SH-SY5Y (cell line): ENCODE measurements around the gene KCNC3.

Experiments
- GATA2 ChIP-seq: IDR thresholded peaks from 2 replicates; pipeline ENCODE4 v1.6.1; 2011; ENCODE audit warnings: mild to moderate bottlenecking, low read depth, low read length
- GATA3 ChIP-seq: IDR thresholded peaks from 2 replicates; pipeline ENCODE4 v1.6.1; 2011; ENCODE audit warnings: low read depth, mild to moderate bottlenecking, low read length, moderate library complexity

The KCNC3 gene

DNA sequence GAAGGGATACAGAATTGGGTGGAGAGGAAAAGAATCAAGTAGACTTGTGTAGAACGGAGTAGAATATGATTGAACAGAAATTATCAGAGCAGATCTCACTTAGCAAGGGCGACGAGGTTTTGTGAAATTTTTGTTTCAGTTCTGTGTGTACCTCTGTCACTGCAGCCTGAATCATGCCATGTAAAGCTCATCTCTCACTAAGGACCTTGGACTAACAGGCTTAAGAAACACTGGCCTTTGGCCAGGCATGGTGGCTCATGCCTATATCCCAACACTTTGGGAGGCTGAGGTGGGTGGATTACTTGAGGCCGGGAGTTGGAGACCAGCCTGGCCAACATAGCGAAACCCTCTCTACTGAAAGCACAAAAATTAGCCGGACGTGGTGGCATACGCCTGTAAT is 63.1 kb downstream of the KCNC3 start:
- no peak for TF ChIP-seq GATA2
- no peak for TF ChIP-seq GATA3

DNA sequence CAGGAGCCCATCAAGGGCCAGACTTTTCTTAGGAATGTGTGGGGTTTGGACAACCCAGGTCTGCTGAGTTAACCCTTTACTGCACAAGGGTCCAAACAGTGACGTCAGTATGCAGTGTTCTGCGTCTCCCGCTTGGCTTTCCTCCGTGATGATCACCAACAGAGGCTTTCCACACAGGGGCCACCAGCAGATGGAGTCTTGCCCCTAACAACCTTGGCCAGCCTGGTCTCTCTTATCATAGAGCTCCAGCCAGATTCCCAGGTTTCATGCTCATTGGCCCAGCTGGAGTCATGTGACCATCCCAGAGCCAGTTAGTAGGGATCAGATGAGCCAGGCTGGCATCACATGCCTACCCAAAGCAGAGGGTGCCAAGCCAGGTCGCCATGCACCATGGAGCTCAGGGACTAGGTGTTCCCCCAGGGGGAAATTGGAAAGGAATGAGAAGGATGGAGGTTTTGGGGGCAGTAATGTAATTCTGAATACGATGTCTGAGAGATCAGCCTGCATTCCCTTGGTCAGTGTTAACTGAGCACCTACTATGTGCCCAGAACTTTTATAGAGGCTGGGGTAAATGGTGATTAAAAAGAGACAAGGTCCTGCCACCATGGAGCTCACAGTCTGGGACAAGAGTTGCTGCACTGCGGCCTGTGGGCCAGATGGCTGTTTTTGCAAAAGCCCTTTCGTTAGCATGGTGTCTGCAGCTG is 64.5 kb downstream of the KCNC3 start:
- TF ChIP-seq GATA3 (no peak), GATA2 (no peak)

DNA sequence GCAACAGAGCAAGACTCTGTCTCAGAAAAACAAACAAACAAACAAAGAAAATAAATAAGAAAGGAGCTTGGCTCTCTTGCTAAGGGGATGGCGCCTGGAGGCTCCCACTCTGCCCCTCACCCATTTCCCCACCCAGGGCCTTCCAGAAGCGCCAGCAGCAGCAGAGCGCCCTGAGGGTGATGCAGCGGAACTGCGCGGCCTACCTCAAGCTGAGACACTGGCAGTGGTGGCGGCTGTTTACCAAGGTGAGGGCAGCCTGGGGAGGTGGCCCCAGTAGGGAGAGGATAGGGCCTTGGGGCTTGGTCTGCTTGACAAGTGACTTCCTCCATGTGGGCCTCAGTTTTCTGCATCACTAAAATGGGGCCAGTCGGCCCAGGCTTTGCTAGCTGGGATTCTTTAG is 66.0 kb downstream of the KCNC3 start:
- no peak for TF ChIP-seq GATA2
- no peak for TF ChIP-seq GATA3
